H9 (cell line): Measurements from ENCODE around the gene PUS10. TPM values are rescaled to one million over a fixed set of nuclear protein-coding genes. Genes with fewer than 3 reads are reported as not detected.
"Not testable (repeated sequence)": the region's sequence is repeated elsewhere in the genome, so short reads cannot be mapped to it uniquely, and the experiment has no call there.

ENCODE experiments used
- DNase-seq: peaks from one replicate; pipeline ENCODE4 v3.0.0-alpha.2; 2017
- H2AFZ ChIP-seq: one replicate; pipeline ENCODE4 v1.6.1; 2013; ENCODE audit warnings: mild to moderate bottlenecking, low read length, control low read depth, moderate library complexity
- H2AK5ac ChIP-seq: 2 replicates; pipeline ENCODE4 v1.6.1; 2013; ENCODE audit warnings: low read length, control low read depth, mixed read lengths; ENCODE audit not compliant: insufficient read length
- H2BK120ac ChIP-seq: one replicate; pipeline ENCODE4 v1.6.1; 2013; ENCODE audit warnings: low read depth, mild to moderate bottlenecking, low read length, control low read depth, inconsistent platforms; ENCODE audit not compliant: poor library complexity, severe bottlenecking
- H2BK12ac ChIP-seq: 2 replicates; pipeline ENCODE4 v1.6.1; 2013; ENCODE audit warnings: low read length, control low read depth, mixed read lengths, low read depth; ENCODE audit not compliant: insufficient read length
- H2BK15ac ChIP-seq: 2 replicates; pipeline ENCODE4 v1.6.1; 2013; ENCODE audit warnings: low read depth, low read length, control low read depth
- H2BK20ac ChIP-seq: one replicate; pipeline ENCODE4 v1.6.1; 2013; ENCODE audit warnings: low read depth, mild to moderate bottlenecking, low read length, control low read depth, inconsistent platforms; ENCODE audit not compliant: poor library complexity, severe bottlenecking
- H2BK5ac ChIP-seq: 2 replicates; pipeline ENCODE4 v1.6.1; 2013; ENCODE audit warnings: low read length, control low read depth, mixed read lengths; ENCODE audit not compliant: insufficient read length
- H3K14ac ChIP-seq: 2 replicates; pipeline ENCODE4 v1.6.1; 2013; ENCODE audit warnings: low read length, control low read depth; ENCODE audit not compliant: insufficient read depth
- H3K18ac ChIP-seq: 2 replicates; pipeline ENCODE4 v1.6.1; 2013; ENCODE audit warnings: low read depth, mild to moderate bottlenecking, mixed read lengths, low read length, control low read depth; ENCODE audit not compliant: insufficient read length
- H3K23ac ChIP-seq: 2 replicates; pipeline ENCODE4 v1.6.1; 2013; ENCODE audit warnings: low read length, control low read depth, mixed read lengths, low read depth; ENCODE audit not compliant: insufficient read length
- H3K23me2 ChIP-seq: 2 replicates; pipeline ENCODE4 v1.6.1; 2013; ENCODE audit warnings: low read depth, mild to moderate bottlenecking, mixed read lengths, low read length, control low read depth; ENCODE audit not compliant: insufficient read length, poor library complexity, severe bottlenecking
- H3K27ac ChIP-seq: 2 replicates; pipeline ENCODE4 v1.5.1; 2013; ENCODE audit warnings: low read length, control low read depth, mixed read lengths, low read depth; ENCODE audit not compliant: insufficient read length
- H3K27me3 ChIP-seq: 2 replicates; pipeline ENCODE4 v1.6.1; 2013; ENCODE audit warnings: low read length, control low read depth, inconsistent platforms; ENCODE audit not compliant: insufficient read depth
- H3K4ac ChIP-seq: 2 replicates; pipeline ENCODE4 v1.6.1; 2013; ENCODE audit warnings: low read depth, mild to moderate bottlenecking, control low read depth, inconsistent platforms, low read length, moderate library complexity
- H3K4me1 ChIP-seq: 2 replicates; pipeline ENCODE4 v1.6.1; 2013; ENCODE audit warnings: low read length, control low read depth, inconsistent platforms; ENCODE audit not compliant: insufficient read depth
- H3K4me2 ChIP-seq: 2 replicates; pipeline ENCODE4 v1.6.1; 2013; ENCODE audit warnings: low read length, control low read depth, mixed read lengths; ENCODE audit not compliant: insufficient read length, insufficient read depth
- H3K56ac ChIP-seq: 2 replicates; pipeline ENCODE4 v1.6.1; 2013; ENCODE audit warnings: low read depth, mild to moderate bottlenecking, mixed read lengths, low read length, control low read depth; ENCODE audit not compliant: insufficient read length
- H3K79me1 ChIP-seq: 2 replicates; pipeline ENCODE4 v1.6.1; 2013; ENCODE audit warnings: low read depth, mild to moderate bottlenecking, moderate library complexity, low read length, control low read depth, inconsistent platforms; ENCODE audit not compliant: insufficient read depth, poor library complexity, severe bottlenecking
- H3K79me2 ChIP-seq: 2 replicates; pipeline ENCODE4 v1.6.1; 2013; ENCODE audit warnings: low read length, control low read depth, inconsistent platforms; ENCODE audit not compliant: insufficient read depth
- H3K9ac ChIP-seq: 2 replicates; pipeline ENCODE4 v1.6.1; 2013; ENCODE audit warnings: low read length, control low read depth, mixed read lengths; ENCODE audit not compliant: insufficient read length; ENCODE audit errors: extremely low read depth
- H3K9me3 ChIP-seq: one replicate; pipeline ENCODE4 v1.6.1; 2013; ENCODE audit warnings: low read depth, low read length, inconsistent platforms; ENCODE audit not compliant: control insufficient read depth
- H3T11ph ChIP-seq: one replicate; pipeline ENCODE4 v1.6.1; 2013; ENCODE audit warnings: mild to moderate bottlenecking, low read length, control low read depth, inconsistent platforms
- H4K20me1 ChIP-seq: one replicate; pipeline ENCODE4 v1.6.1; 2013; ENCODE audit not compliant: control insufficient read depth, insufficient read length, insufficient read depth
- H4K5ac ChIP-seq: 2 replicates; pipeline ENCODE4 v1.6.1; 2013; ENCODE audit warnings: low read depth, mild to moderate bottlenecking, mixed read lengths, low read length, control low read depth; ENCODE audit not compliant: insufficient read length
- H4K8ac ChIP-seq: replicated peaks from 2 replicates; pipeline ENCODE4 v1.6.1; 2013; ENCODE audit warnings: low read length, control low read depth, mixed read lengths, low read depth; ENCODE audit not compliant: insufficient read length
- H4K91ac ChIP-seq: 2 replicates; pipeline ENCODE4 v1.6.1; 2013; ENCODE audit warnings: low read depth, mild to moderate bottlenecking, moderate library complexity, mixed read lengths, low read length, control low read depth; ENCODE audit not compliant: insufficient read length
- H3K27ac Mint-ChIP-seq, 3 experiments: 2 replicates in 2 of 3; 3 replicates in 1 of 3; pipeline ENCODE4 v1.8.0; 2020 to 2021; ENCODE audit warnings: mixed read lengths in 3 of 3, mild to moderate bottlenecking in 1 of 3, moderate library complexity in 1 of 3
- H3K27me3 Mint-ChIP-seq: 2 replicates; pipeline ENCODE4 v1.8.0; 2021; ENCODE audit warnings: low read depth, mild to moderate bottlenecking, moderate library complexity, mixed read lengths
- H3K36me3 Mint-ChIP-seq, 3 experiments: 2 replicates in 2 of 3; 3 replicates in 1 of 3; pipeline ENCODE4 v1.8.0; 2020 to 2021; ENCODE audit warnings: low read depth in 3 of 3, mixed read lengths in 3 of 3; ENCODE audit not compliant: insufficient read depth in 1 of 3
- H3K4me1 Mint-ChIP-seq, 2 experiments: 2 replicates each; pipeline ENCODE4 v1.8.0; 2020; ENCODE audit warnings: mixed read lengths in 2 of 2
- H3K4me3 Mint-ChIP-seq, 2 experiments: 2 replicates in 1 of 2; 3 replicates in 1 of 2; pipeline ENCODE4 v1.8.0; 2020 to 2021; ENCODE audit warnings: mild to moderate bottlenecking in 2 of 2, mixed read lengths in 2 of 2, moderate library complexity in 1 of 2
- H3K9me3 Mint-ChIP-seq, 2 experiments: 2 replicates in 1 of 2; 3 replicates in 1 of 2; pipeline ENCODE4 v1.8.0; 2020; ENCODE audit warnings: mild to moderate bottlenecking in 2 of 2, mixed read lengths in 2 of 2, moderate library complexity in 1 of 2
- WGBS: extraction: QIAGEN DNeasy Blood & Tissue Kit; methylation state at CpG from one replicate; pipeline ENCODE4 v1.1.7; 2013; ENCODE audit warnings: missing lambda C conversion rate, low lambda C conversion rate, mixed read lengths; ENCODE audit not compliant: insufficient read length; ENCODE audit errors: extremely low coverage; 5-methylcytosine and 5-hydroxymethylcytosine counted together
- total RNA-seq: library from RNA; stranded (reverse); gene quantifications from 2 replicates; pipeline ENCODE4 v1.2.1, GENCODE V29; 2021
- TF ChIP-seq, protein P1 (sequence below): fragments of 200-600 bp; sonication (generic); conservative IDR thresholded peaks from 3 replicates; pipeline ENCODE4 v1.8.0; 2021; ENCODE audit warnings: antibody characterized with exemption, mild to moderate bottlenecking

Gene PUS10
- total RNA-seq, 1 experiment from 2014 or later = 2.3 TPM

DNA sequence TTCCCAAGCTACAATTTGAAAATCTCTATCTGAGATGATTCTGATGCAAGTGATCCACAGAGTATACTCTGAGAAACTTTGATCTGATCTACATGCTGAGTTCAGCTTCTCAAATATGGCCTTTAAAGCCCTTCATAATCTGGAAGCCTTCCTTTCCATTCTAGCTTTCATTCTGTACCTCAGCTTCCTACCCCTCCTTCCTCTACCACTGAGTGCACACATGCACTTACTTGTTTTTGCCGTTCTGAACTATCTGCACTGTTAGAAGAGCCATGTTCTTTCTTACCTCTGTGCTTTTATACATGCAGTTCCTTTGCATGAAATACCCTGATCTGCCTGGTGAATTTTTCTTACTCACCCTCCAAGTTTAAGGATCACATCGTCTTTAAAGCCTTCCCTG, 111.7 kb downstream of the PUS10 start:
- no peak overlapping the region for H3K56ac ChIP-seq

DNA sequence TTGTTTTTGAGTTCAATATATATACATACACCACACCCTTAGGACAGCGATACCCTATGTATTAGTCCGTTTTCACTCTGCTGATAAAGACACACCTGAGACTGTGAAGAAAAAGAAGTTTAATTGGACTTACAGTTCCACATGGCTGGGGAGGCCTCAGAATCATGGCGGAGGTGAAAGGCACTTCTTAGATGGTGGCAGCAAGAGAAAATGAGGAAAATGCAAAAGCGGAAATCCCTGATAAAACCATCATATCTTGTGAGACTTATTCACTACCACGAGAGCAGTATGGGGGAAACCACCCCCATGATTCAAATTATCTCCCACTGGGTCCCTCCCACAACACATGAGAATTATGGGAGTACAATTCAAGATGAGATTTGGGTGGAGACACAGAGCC, 112.2 kb downstream of the PUS10 start:
- H3K27ac ChIP-seq, H2BK15ac ChIP-seq, H3K27me3 ChIP-seq, H3K4me1 Mint-ChIP-seq, H3K23ac ChIP-seq, H4K8ac ChIP-seq, H4K20me1 ChIP-seq, H3K4ac ChIP-seq, H3K27me3 Mint-ChIP-seq, H3K9ac ChIP-seq, H3K79me1 ChIP-seq, DNase-seq, H4K5ac ChIP-seq, H3K56ac ChIP-seq, H2BK12ac ChIP-seq, H3K4me2 ChIP-seq, H2BK120ac ChIP-seq, H3K4me3 Mint-ChIP-seq, H3K36me3 Mint-ChIP-seq, H2BK5ac ChIP-seq, H3K79me2 ChIP-seq, H3K27ac Mint-ChIP-seq, H2AK5ac ChIP-seq, H3K9me3 ChIP-seq, H4K91ac ChIP-seq, H3K4me1 ChIP-seq, H3T11ph ChIP-seq, H3K9me3 Mint-ChIP-seq, H2AFZ ChIP-seq, H3K14ac ChIP-seq, H3K18ac ChIP-seq, H3K23me2 ChIP-seq, H2BK20ac ChIP-seq: not testable (repeated sequence)
- no CpG with 5 or more reads among the region's 5 CpGs for WGBS

More for the DNA sequence above, 111.7 kb downstream of the PUS10 start:
- Histone ChIP-seq H3K79me1 (no peaks in the 10 kb centered on the region), H3K23ac (no peak overlapping the region), H3K23me2 (no peaks in the 10 kb centered on the region), H3K18ac (no peak overlapping the region), H3K14ac (no peak overlapping the region), H3K27me3 (no peaks in the 10 kb centered on the region), H3K4me1 (no peaks in the 10 kb centered on the region), H4K5ac (no peak overlapping the region), H3K27ac (no peak overlapping the region), H4K91ac (no peak overlapping the region), H2BK20ac (no peak overlapping the region), H3K79me2 (no peaks in the 10 kb centered on the region), H2AFZ (no peak overlapping the region), H4K8ac (no peak overlapping the region), H3K4ac (no peak overlapping the region), H3K9me3 (no peaks in the 10 kb centered on the region), H2AK5ac (no peak overlapping the region), H2BK15ac (no peak overlapping the region), H2BK12ac (no peak overlapping the region), H3T11ph (no peak overlapping the region), H3K4me2 (no peak overlapping the region), H3K9ac (no peak overlapping the region), H2BK120ac (no peak overlapping the region), H2BK5ac (no peak overlapping the region), H4K20me1 (no peaks in the 10 kb centered on the region)
- WGBS = no CpG with 5 or more reads among the region's 2 CpGs
- no peak for DNase-seq
- H3K4me3 Mint-ChIP-seq = no peak overlapping the region
- peaks cover 0 to 6% (median 4%) of the 10 kb centered on the region in 3 experiments; a peak in 3 of 7 replicates for H3K36me3 Mint-ChIP-seq
- H3K4me1 Mint-ChIP-seq = no peaks in the 10 kb centered on the region
- TF ChIP-seq, protein P1, sequence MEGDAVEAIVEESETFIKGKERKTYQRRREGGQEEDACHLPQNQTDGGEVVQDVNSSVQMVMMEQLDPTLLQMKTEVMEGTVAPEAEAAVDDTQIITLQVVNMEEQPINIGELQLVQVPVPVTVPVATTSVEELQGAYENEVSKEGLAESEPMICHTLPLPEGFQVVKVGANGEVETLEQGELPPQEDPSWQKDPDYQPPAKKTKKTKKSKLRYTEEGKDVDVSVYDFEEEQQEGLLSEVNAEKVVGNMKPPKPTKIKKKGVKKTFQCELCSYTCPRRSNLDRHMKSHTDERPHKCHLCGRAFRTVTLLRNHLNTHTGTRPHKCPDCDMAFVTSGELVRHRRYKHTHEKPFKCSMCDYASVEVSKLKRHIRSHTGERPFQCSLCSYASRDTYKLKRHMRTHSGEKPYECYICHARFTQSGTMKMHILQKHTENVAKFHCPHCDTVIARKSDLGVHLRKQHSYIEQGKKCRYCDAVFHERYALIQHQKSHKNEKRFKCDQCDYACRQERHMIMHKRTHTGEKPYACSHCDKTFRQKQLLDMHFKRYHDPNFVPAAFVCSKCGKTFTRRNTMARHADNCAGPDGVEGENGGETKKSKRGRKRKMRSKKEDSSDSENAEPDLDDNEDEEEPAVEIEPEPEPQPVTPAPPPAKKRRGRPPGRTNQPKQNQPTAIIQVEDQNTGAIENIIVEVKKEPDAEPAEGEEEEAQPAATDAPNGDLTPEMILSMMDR = no peak
- no peak overlapping the region for H3K27ac Mint-ChIP-seq
- no peaks in the 10 kb centered on the region for H3K27me3 Mint-ChIP-seq
- H3K9me3 Mint-ChIP-seq = no peaks in the 10 kb centered on the region
